Astrocyte (in vitro differentiated cells and primary cell): Measurements from ENCODE around the gene IGSF23. TPM values are rescaled to one million over a fixed set of nuclear protein-coding genes. Genes with fewer than 3 reads are reported as not detected.
A peak's percentile ranks its signal among the peaks of the same experiment; 100 is the strongest.

Experiments
- DNase-seq: peaks from one replicate; pipeline ENCODE4 v3.0.0-alpha.2; 2010; ENCODE audit warnings: low read depth
- FAIRE-seq: peaks from 2 replicates; lab custom pipeline; 2011; peaks lifted over from hg19 to GRCh38; lab: Jason Lieb, UNC
- H2AFZ ChIP-seq: 2 replicates; pipeline ENCODE4 v1.6.0; 2012; ENCODE audit warnings: low read depth, low read length, inconsistent platforms
- H3K27ac ChIP-seq: 2 replicates; pipeline ENCODE4 v1.5.1; 2011; ENCODE audit warnings: low read depth, low read length, inconsistent platforms
- H3K27me3 ChIP-seq: 2 replicates; pipeline ENCODE4 v1.6.0; 2011; ENCODE audit warnings: low read length, inconsistent platforms; ENCODE audit not compliant: insufficient read depth
- H3K36me3 ChIP-seq: 2 replicates; pipeline ENCODE4 v1.5.1; 2011; ENCODE audit warnings: low read length, inconsistent platforms; ENCODE audit not compliant: insufficient read depth
- H3K4me1 ChIP-seq: 2 replicates; pipeline ENCODE4 v1.5.1; 2011; ENCODE audit warnings: low read length, inconsistent platforms; ENCODE audit not compliant: insufficient read depth
- H3K4me2 ChIP-seq: 2 replicates; pipeline ENCODE4 v1.6.0; 2012; ENCODE audit warnings: low read length, inconsistent platforms
- H3K4me3 ChIP-seq: 2 replicates; pipeline ENCODE4 v1.5.1; 2011; ENCODE audit warnings: low read depth, mild to moderate bottlenecking, low read length, inconsistent platforms; ENCODE audit not compliant: insufficient read depth
- H3K79me2 ChIP-seq: 2 replicates; pipeline ENCODE4 v1.6.0; 2012; ENCODE audit warnings: mild to moderate bottlenecking, low read length, inconsistent platforms; ENCODE audit not compliant: insufficient read depth
- H3K9ac ChIP-seq: 2 replicates; pipeline ENCODE4 v1.6.0; 2012; ENCODE audit warnings: mild to moderate bottlenecking, low read length, inconsistent platforms
- H3K9me3 ChIP-seq: 2 replicates; pipeline ENCODE4 v1.5.1; 2012; ENCODE audit warnings: low read depth, mild to moderate bottlenecking, low read length, inconsistent platforms; ENCODE audit not compliant: insufficient read depth
- H4K20me1 ChIP-seq: 2 replicates; pipeline ENCODE4 v1.6.0; 2012; ENCODE audit warnings: low read length, inconsistent platforms; ENCODE audit not compliant: insufficient read depth
- H3K27ac Mint-ChIP-seq: one replicate; pipeline ENCODE4 v1.8.0; 2021; ENCODE audit warnings: mild to moderate bottlenecking, mixed read lengths; ENCODE audit not compliant: unreplicated experiment
- H3K27me3 Mint-ChIP-seq: one replicate; pipeline ENCODE4 v1.8.0; 2021; ENCODE audit warnings: low read depth, mixed read lengths; ENCODE audit not compliant: unreplicated experiment
- H3K36me3 Mint-ChIP-seq: one replicate; pipeline ENCODE4 v1.8.0; 2021; ENCODE audit warnings: low read depth, mixed read lengths; ENCODE audit not compliant: unreplicated experiment
- H3K4me1 Mint-ChIP-seq: one replicate; pipeline ENCODE4 v1.8.0; 2021; ENCODE audit warnings: low read depth, mixed read lengths; ENCODE audit not compliant: unreplicated experiment
- H3K4me3 Mint-ChIP-seq: one replicate; pipeline ENCODE4 v1.8.0; 2021; ENCODE audit warnings: mild to moderate bottlenecking, moderate library complexity, mixed read lengths; ENCODE audit not compliant: unreplicated experiment
- H3K9me3 Mint-ChIP-seq: one replicate; pipeline ENCODE4 v1.8.0; 2021; ENCODE audit warnings: mild to moderate bottlenecking, mixed read lengths; ENCODE audit not compliant: unreplicated experiment
- EZH2 ChIP-seq: IDR thresholded peaks from 2 replicates; pipeline ENCODE4 v1.6.1; 2012; ENCODE audit warnings: mild to moderate bottlenecking, low read length, inconsistent platforms; ENCODE audit not compliant: insufficient read depth
- total RNA-seq: library from RNA; stranded (reverse); gene quantifications from 2 replicates; pipeline ENCODE4 v1.2.1, GENCODE V29; 2021
- TF ChIP-seq, protein P1 (sequence below): IDR thresholded peaks from 2 replicates; pipeline ENCODE4 v1.5.1; 2011; ENCODE audit warnings: low read depth, mild to moderate bottlenecking, inconsistent platforms, low read length, moderate library complexity; ENCODE audit not compliant: insufficient read depth

Gene IGSF23
- total RNA-seq, 1 donor from 2014 or later = not detected

GRCh38 chr19:44570603-44570983, 42.8 kb upstream of the IGSF23 start:
- Histone ChIP-seq H3K27me3 (peaks cover 22% of the 10 kb centered on the region), H3K79me2 (no peaks in the 10 kb centered on the region), H3K9ac (no peak overlapping the region), H3K27ac (no peak overlapping the region), H3K4me2 (no peak overlapping the region), H3K9me3 (no peaks in the 10 kb centered on the region), H3K4me1 (no peaks in the 10 kb centered on the region), H2AFZ (no peak overlapping the region), H4K20me1 (no peaks in the 10 kb centered on the region), H3K4me3 (no peak overlapping the region), H3K36me3 (no peaks in the 10 kb centered on the region)
- H3K9me3 Mint-ChIP-seq = no peaks in the 10 kb centered on the region
- DNase-seq = no peak
- TF ChIP-seq, protein P1, sequence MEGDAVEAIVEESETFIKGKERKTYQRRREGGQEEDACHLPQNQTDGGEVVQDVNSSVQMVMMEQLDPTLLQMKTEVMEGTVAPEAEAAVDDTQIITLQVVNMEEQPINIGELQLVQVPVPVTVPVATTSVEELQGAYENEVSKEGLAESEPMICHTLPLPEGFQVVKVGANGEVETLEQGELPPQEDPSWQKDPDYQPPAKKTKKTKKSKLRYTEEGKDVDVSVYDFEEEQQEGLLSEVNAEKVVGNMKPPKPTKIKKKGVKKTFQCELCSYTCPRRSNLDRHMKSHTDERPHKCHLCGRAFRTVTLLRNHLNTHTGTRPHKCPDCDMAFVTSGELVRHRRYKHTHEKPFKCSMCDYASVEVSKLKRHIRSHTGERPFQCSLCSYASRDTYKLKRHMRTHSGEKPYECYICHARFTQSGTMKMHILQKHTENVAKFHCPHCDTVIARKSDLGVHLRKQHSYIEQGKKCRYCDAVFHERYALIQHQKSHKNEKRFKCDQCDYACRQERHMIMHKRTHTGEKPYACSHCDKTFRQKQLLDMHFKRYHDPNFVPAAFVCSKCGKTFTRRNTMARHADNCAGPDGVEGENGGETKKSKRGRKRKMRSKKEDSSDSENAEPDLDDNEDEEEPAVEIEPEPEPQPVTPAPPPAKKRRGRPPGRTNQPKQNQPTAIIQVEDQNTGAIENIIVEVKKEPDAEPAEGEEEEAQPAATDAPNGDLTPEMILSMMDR = no peak
- TF ChIP-seq EZH2 = no peak
- H3K4me3 Mint-ChIP-seq = no peak overlapping the region
- no peaks in the 10 kb centered on the region for H3K4me1 Mint-ChIP-seq
- FAIRE-seq = no peak
- no peak overlapping the region for H3K27ac Mint-ChIP-seq
- peaks cover 23% of the 10 kb centered on the region for H3K27me3 Mint-ChIP-seq
- H3K36me3 Mint-ChIP-seq = no peaks in the 10 kb centered on the region

DNA sequence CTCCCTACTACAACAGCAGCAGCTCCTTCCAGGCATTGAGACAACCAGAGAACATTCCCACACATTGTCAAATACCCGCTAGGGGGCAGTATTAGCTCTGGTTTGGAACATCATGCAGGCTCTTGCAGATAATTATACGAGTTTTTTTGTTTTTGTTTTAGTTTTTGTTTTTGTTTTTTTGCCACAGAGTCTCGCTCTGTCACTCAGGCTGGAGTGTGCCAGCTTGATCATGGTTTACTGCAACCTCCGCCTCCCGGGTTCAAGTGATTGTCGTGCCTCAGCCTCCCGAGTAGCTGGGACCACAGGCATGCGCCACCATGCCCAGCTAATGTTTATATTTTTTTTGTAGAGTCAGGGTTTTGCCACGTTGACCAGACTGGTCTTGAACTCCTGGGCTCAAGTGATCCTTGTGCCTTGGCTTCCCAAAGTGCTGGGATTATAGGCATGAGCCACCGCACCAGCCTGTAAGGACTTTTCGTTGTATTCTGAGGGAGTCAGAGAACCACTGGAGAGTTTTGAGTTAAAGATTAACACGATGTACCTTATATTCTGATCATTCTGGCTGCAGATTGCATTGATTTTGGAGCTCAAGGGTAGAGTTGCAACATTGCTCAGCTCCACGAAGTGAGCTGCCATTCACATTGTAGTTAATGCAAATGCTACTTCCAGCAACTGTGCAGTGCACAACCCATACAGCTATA, 42.2 kb upstream of the IGSF23 start:
- Mint-ChIP-seq H3K27me3 (peaks cover 20% of the 10 kb centered on the region), H3K27ac (no peak overlapping the region), H3K9me3 (no peaks in the 10 kb centered on the region), H3K4me3 (no peak overlapping the region), H3K36me3 (no peaks in the 10 kb centered on the region), H3K4me1 (no peaks in the 10 kb centered on the region)
- DNase-seq = peak; percentile 41
- Histone ChIP-seq H3K9ac (no peak overlapping the region), H3K4me3 (no peak overlapping the region), H3K79me2 (no peaks in the 10 kb centered on the region), H3K27ac (no peak overlapping the region), H3K4me1 (no peaks in the 10 kb centered on the region), H3K27me3 (peaks cover 17% of the 10 kb centered on the region), H3K9me3 (no peaks in the 10 kb centered on the region), H3K4me2 (peak overlapping the region; percentile 45), H2AFZ (no peak overlapping the region), H3K36me3 (no peaks in the 10 kb centered on the region), H4K20me1 (no peaks in the 10 kb centered on the region)
- FAIRE-seq = no peak
- TF ChIP-seq, protein P1 = peak; percentile 85
- no peak for TF ChIP-seq EZH2

DNA sequence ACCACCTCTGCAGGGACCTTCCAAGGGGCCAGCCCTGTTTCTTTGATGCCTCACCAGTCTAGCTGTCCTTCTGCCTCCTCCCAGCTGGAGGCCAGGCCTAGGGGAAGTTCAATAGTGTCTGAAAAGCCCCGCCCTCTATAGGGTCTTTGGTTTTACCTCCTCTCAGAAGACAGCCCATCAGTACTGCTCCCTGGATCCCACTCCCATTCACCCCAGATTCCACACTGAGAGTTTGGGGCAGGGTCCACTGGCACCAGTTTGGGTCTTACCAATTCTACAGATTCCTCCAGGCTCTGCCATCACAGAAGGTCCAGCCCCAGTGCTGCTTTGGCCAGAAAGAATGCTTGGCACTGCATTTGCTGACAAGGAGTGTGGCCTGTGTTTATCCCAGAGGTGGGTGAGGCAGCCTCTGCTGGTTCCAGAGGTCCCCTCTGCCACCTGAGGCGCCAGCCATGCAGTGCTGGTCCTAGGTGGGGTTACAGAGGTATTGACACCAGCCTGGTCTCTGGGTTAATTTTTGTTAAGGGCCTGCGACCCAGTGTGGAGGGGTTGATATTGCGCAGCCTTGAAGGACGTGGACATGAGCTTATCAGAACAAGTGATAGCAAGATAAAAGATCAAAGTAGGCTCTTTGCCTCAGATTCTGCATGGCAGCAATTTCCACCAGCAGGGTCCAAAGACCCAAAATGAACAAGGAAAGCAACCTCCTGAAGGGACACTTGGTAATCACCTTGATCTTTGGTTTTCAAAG, 41.4 kb upstream of the IGSF23 start:
- no peak for FAIRE-seq
- H3K36me3 Mint-ChIP-seq = no peaks in the 10 kb centered on the region
- H3K27ac Mint-ChIP-seq = no peak overlapping the region
- H3K9me3 Mint-ChIP-seq = no peaks in the 10 kb centered on the region
- peaks cover 15% of the 10 kb centered on the region for H3K27me3 Mint-ChIP-seq
- H3K4me1 Mint-ChIP-seq = no peaks in the 10 kb centered on the region
- Histone ChIP-seq H4K20me1 (no peaks in the 10 kb centered on the region), H3K9ac (no peak overlapping the region), H3K4me2 (no peak overlapping the region), H3K27me3 (peaks cover 13% of the 10 kb centered on the region), H3K36me3 (no peaks in the 10 kb centered on the region), H2AFZ (no peak overlapping the region), H3K9me3 (no peaks in the 10 kb centered on the region), H3K4me3 (no peak overlapping the region), H3K4me1 (no peaks in the 10 kb centered on the region), H3K27ac (no peak overlapping the region), H3K79me2 (no peaks in the 10 kb centered on the region)
- H3K4me3 Mint-ChIP-seq = no peak overlapping the region
- TF ChIP-seq EZH2 = no peak
- TF ChIP-seq, protein P1 = no peak
- no peak for DNase-seq
